OCI-LY1 (cell line): ENCODE data around the gene NRP1.

ENCODE experiments used
- EZH2 ChIP-seq: fragments of 200-600 bp; sonication (generic), shearing (Covaris generic); IDR thresholded peaks from 2 replicates; pipeline ENCODE4 v1.8.0; 2017; ENCODE audit warnings: borderline replicate concordance, mixed run types, mild to moderate bottlenecking, antibody characterized with exemption, low read length, moderate library complexity, mixed read lengths
- TF ChIP-seq, protein P1 (sequence below): fragments of 200-600 bp; sonication (generic), shearing (Covaris generic); IDR thresholded peaks from 2 replicates; pipeline ENCODE4 v1.5.1; 2017; ENCODE audit warnings: mild to moderate bottlenecking, antibody characterized with exemption, low read length, moderate library complexity, mixed read lengths

DNA sequence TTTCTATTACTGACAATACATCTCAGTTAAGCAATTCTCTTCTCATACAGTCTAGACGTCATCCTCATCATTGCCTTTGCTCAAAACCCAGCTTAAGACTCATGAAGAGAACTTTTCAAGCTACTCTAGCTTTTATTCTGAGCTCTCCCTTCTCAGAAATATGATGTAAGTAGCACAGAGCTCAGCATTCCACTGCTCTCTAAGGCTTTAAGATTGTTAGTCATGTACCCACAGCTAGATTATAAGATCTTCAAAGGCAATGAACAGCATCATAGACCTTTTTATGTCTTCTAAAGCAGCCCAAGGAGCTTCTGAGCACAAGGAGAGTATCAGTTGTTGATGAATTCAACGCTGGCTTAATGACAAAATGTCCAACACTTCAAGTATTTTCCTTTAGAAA is 119.3 kb downstream of the NRP1 start:
- TF ChIP-seq, protein P1, sequence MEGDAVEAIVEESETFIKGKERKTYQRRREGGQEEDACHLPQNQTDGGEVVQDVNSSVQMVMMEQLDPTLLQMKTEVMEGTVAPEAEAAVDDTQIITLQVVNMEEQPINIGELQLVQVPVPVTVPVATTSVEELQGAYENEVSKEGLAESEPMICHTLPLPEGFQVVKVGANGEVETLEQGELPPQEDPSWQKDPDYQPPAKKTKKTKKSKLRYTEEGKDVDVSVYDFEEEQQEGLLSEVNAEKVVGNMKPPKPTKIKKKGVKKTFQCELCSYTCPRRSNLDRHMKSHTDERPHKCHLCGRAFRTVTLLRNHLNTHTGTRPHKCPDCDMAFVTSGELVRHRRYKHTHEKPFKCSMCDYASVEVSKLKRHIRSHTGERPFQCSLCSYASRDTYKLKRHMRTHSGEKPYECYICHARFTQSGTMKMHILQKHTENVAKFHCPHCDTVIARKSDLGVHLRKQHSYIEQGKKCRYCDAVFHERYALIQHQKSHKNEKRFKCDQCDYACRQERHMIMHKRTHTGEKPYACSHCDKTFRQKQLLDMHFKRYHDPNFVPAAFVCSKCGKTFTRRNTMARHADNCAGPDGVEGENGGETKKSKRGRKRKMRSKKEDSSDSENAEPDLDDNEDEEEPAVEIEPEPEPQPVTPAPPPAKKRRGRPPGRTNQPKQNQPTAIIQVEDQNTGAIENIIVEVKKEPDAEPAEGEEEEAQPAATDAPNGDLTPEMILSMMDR, result no peak
- no peak for TF ChIP-seq EZH2
